Measurements from ENCODE around the gene RGPD6. TPM values are rescaled to one million over a fixed set of nuclear protein-coding genes. Genes with fewer than 3 reads are reported as not detected.

Gene RGPD6
- polyA plus RNA-seq, 1 donor = 26.3 TPM

Other genes starting within 250 kb of the RGPD6 start
- gene LIMS4, start 104.4 kb downstream of the RGPD6 start, polyA plus RNA-seq = 3.0 TPM
- 17.8 TPM for gene BUB1, start 100.8 kb upstream of the RGPD6 start, polyA plus RNA-seq
- 0.07 TPM for gene ACOXL, start 155.4 kb upstream of the RGPD6 start, polyA plus RNA-seq